HFF-Myc (cell line): ENCODE measurements around the gene HEATR5A.
"Not testable (repeated sequence)": the region's sequence is repeated elsewhere in the genome, so short reads cannot be mapped to it uniquely, and the experiment has no call there.

Experiments
- DNase-seq: peaks from one replicate; pipeline ENCODE4 v3.0.0-alpha.2; 2011; ENCODE audit warnings: low read depth; ENCODE audit errors: extremely low read depth
- H3K4me3 ChIP-seq: replicated peaks from 2 replicates; pipeline ENCODE4 v1.5.1; 2011; ENCODE audit warnings: low read depth, mild to moderate bottlenecking, control low read depth, low read length
- TF ChIP-seq, protein P1 (sequence below): IDR thresholded peaks from 2 replicates; pipeline ENCODE4 v1.5.1; 2012; ENCODE audit warnings: mild to moderate bottlenecking, low read depth, low read length, control low read depth; ENCODE audit errors: missing control alignments

Gene HEATR5A

GRCh38 chr14:31283153-31283552, 137.2 kb downstream of the HEATR5A start:
- no peak overlapping the region for H3K4me3 ChIP-seq
- TF ChIP-seq, protein P1, sequence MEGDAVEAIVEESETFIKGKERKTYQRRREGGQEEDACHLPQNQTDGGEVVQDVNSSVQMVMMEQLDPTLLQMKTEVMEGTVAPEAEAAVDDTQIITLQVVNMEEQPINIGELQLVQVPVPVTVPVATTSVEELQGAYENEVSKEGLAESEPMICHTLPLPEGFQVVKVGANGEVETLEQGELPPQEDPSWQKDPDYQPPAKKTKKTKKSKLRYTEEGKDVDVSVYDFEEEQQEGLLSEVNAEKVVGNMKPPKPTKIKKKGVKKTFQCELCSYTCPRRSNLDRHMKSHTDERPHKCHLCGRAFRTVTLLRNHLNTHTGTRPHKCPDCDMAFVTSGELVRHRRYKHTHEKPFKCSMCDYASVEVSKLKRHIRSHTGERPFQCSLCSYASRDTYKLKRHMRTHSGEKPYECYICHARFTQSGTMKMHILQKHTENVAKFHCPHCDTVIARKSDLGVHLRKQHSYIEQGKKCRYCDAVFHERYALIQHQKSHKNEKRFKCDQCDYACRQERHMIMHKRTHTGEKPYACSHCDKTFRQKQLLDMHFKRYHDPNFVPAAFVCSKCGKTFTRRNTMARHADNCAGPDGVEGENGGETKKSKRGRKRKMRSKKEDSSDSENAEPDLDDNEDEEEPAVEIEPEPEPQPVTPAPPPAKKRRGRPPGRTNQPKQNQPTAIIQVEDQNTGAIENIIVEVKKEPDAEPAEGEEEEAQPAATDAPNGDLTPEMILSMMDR = no peak
- no peak for DNase-seq

GRCh38 chr14:31280871-31281220, 139.5 kb downstream of the HEATR5A start:
- TF ChIP-seq, protein P1 = no peak
- DNase-seq = no peak
- no peak overlapping the region for H3K4me3 ChIP-seq

DNA sequence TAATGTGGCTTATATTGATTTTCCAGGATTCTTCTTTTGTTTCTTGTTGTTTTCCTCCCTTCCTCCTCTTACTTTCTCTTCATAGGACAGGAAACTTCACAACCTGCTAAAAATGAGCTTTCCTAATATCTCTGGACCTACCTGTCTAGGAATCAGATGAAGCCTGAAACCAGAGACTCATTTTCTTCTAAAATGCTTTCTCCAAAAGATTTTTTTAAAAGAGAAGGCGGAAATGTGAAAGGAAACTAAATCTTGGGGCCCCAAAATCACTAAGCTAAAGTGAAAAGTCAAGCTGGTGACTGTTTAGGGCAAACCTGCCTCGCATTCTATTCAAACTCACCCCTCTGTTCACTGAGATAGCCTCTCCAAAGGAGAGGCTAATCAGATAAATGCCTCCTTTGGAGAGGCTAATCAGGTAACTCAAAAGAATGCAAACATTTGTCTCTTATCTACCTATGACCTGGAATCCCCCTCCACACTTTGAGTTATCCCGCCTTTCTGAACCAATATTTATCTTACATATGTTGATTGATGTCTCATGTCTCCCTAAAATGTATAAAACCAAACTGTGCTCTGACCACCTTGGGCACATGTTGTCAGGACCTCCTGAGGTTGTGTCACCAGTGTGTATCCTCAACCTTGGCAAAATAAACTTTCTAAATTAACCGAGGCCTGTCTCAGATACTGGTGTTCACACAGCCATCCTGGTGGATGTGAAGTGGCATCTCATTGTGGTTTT, 140.0 kb downstream of the HEATR5A start:
- no peak overlapping the region for H3K4me3 ChIP-seq
- TF ChIP-seq, protein P1 = no peak
- no peak for DNase-seq

DNA sequence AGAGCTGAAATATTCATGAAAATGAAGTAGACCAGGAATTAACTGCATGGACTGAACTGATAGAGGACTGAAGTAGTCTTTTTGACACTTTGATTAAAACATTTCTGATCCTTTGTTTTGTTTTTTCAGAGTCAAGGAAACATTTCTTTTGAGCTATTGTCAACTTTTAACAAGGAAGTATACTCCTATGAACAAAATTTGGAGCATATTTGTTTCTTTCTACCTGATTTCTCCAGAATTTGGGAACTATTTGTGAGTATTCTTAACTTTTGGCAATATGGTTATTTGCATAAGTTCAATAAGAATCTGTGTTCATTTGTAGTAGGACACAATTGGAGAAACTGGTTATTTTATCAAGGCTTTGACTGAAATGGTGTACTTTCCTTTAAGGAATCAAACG, 141.5 kb downstream of the HEATR5A start:
- TF ChIP-seq, protein P1 = no peak
- no peak overlapping the region for H3K4me3 ChIP-seq
- no peak for DNase-seq

- no peak for DNase-seq
- TF ChIP-seq, protein P1 = no peak
- no peak overlapping the region for H3K4me3 ChIP-seq
These were observed 143.3 kb downstream of the HEATR5A start for GRCh38 chr14:31277085-31277484.

GRCh38 chr14:31276417-31276816, 143.9 kb downstream of the HEATR5A start:
- not testable (repeated sequence) for H3K4me3 ChIP-seq, DNase-seq

DNA sequence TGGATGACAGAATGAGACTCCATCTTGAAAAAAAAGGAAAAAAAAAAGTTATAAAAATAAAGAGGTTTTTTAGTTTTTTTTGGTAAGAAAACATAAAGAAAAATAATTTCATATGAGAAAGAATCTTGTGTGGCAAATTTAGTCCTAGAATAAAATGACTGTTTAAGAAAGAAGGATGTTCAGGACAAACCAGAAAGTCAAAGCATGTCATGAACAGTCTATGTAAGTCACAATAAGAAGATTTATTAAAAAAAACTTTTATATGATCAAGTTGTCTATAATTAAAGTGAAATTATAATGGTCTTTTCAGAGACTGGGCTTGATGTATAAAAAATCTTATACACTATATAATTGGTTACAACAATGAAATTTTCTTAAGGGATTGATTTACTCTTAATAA, 144.6 kb downstream of the HEATR5A start:
- TF ChIP-seq, protein P1 = no peak
- no peak for DNase-seq
- H3K4me3 ChIP-seq = no peak overlapping the region
